Activated CD8-positive, alpha-beta T cell treated with anti-CD3 and anti-CD28 coated beads for 36 hours (primary cell): Measurements from ENCODE around the gene CAPZA1. TPM values are rescaled to one million over a fixed set of nuclear protein-coding genes. Genes with fewer than 3 reads are reported as not detected.

ENCODE experiments used
- ATAC-seq: fragments of 200-7000 bp; cut with Tn5 transposase; one replicate; pipeline ENCODE4 v1.10.0; 2021; ENCODE audit warnings: mild to moderate bottlenecking, moderate library complexity
- CTCF ChIA-PET: fragments of 350-600 bp; sonication (Branson Sonifier 250); formaldehyde crosslinking; loops from one replicate; lab custom pipeline; 2021; ENCODE audit warnings: antibody characterized with exemption; lab: Charles Lee
- POLR2A ChIA-PET: fragments of 350-600 bp; sonication (Branson Sonifier 250); formaldehyde crosslinking; loops from one replicate; lab custom pipeline; 2021; ENCODE audit warnings: antibody characterized with exemption; lab: Charles Lee
- DNase-seq: peaks from one replicate; pipeline ENCODE4 v3.0.0-alpha.2; 2020
- H3K27ac Mint-ChIP-seq: one replicate; pipeline ENCODE4 v1.8.0; 2021; ENCODE audit warnings: mild to moderate bottlenecking, mixed read lengths
- H3K27me3 Mint-ChIP-seq: one replicate; pipeline ENCODE4 v1.8.0; 2021; ENCODE audit warnings: mixed read lengths
- H3K36me3 Mint-ChIP-seq: one replicate; pipeline ENCODE4 v1.8.0; 2021; ENCODE audit warnings: low read depth, mixed read lengths
- H3K4me1 Mint-ChIP-seq: one replicate; pipeline ENCODE4 v1.8.0; 2021; ENCODE audit warnings: low read depth, mixed read lengths
- H3K4me3 Mint-ChIP-seq: one replicate; pipeline ENCODE4 v1.8.0; 2021; ENCODE audit warnings: mild to moderate bottlenecking, moderate library complexity, mixed read lengths
- H3K9me3 Mint-ChIP-seq: one replicate; pipeline ENCODE4 v1.8.0; 2021; ENCODE audit warnings: mixed read lengths
- intact Hi-C: fragments of 100-400 bp; cut with micrococcal nuclease; formaldehyde crosslinking; loops from one replicate; pipeline ENCODE4 v1.10.0; 2022
- total RNA-seq, 2 experiments: library from RNA; stranded (reverse); gene quantifications; one replicate each; pipeline ENCODE4 v1.2.3, GENCODE V29; 2021
- TF ChIP-seq, protein P1 (sequence below): fragments of 200-600 bp; IDR thresholded peaks from one replicate; pipeline ENCODE4 v1.8.0; 2022; ENCODE audit warnings: antibody characterized with exemption, mild to moderate bottlenecking

Gene CAPZA1
- total RNA-seq, 2 experiments from 2014 or later = 220 to 230 TPM

DNA sequence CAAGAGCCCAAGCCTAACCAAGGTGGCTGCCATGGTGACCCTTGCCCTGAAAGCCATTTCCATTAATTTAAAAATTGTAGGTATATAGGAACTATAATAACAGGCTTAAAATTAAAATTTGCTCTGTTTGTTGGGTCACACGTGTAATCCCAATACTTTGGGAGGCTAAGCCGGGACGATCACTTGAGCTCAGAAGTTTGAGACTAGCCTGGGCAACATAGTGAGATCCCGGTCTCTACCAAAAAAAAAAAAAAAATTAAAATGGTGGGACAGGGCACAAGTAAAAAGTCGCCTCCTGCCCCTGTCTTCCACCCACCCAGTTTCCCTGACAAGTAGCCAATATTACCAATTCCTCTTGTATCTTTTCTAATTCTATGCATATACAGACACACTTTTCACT lies 6.6 kb downstream of the CAPZA1 start:
- no peak for DNase-seq
- CTCF ChIA-PET = interaction anchor here (1.0 kb wide), 1 partner anchor 49 kb away, joined by 3 read pairs; no protein-coding TSS in a partner anchor
- POLR2A ChIA-PET = interaction anchor here (0.6 to 1.4 kb wide), 3 partner anchors 17 to 46 kb away, joined by 3 read pairs; no protein-coding TSS in a partner anchor
- Mint-ChIP-seq H3K9me3 (no peaks in the 10 kb centered on the region), H3K4me1 (peaks cover 75% of the 10 kb centered on the region), H3K27ac (peak overlapping the region; percentile 80), H3K36me3 (peaks cover 74% of the 10 kb centered on the region), H3K27me3 (no peaks in the 10 kb centered on the region), H3K4me3 (no peak overlapping the region)
- intact Hi-C loops = no loop called here
- ATAC-seq = no peak
- TF ChIP-seq, protein P1, sequence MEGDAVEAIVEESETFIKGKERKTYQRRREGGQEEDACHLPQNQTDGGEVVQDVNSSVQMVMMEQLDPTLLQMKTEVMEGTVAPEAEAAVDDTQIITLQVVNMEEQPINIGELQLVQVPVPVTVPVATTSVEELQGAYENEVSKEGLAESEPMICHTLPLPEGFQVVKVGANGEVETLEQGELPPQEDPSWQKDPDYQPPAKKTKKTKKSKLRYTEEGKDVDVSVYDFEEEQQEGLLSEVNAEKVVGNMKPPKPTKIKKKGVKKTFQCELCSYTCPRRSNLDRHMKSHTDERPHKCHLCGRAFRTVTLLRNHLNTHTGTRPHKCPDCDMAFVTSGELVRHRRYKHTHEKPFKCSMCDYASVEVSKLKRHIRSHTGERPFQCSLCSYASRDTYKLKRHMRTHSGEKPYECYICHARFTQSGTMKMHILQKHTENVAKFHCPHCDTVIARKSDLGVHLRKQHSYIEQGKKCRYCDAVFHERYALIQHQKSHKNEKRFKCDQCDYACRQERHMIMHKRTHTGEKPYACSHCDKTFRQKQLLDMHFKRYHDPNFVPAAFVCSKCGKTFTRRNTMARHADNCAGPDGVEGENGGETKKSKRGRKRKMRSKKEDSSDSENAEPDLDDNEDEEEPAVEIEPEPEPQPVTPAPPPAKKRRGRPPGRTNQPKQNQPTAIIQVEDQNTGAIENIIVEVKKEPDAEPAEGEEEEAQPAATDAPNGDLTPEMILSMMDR = no peak

DNA sequence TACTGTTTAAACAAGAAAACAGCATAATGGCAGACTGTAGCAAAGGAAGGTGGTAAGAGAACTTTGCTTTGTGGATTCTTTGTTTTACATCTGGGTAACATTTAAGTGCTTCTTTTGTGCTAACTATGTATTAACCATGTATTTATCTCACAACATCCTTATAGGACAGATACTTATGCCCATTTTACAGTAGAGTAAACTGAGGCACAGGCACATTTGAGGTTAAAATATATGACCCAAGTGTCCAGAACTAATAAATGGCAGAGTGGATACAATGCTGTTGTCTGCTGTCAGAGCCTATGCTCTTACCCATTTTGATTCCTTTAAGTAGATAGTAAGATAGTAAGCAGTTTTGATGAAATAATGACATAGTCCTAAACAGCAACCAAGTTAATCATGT lies 7.3 kb downstream of the CAPZA1 start:
- peaks cover 78% of the 10 kb centered on the region for H3K4me1 Mint-ChIP-seq
- H3K36me3 Mint-ChIP-seq = peaks cover 74% of the 10 kb centered on the region
- H3K4me3 Mint-ChIP-seq = no peak overlapping the region
- ChIA-PET CTCF (no interaction called here), POLR2A (no interaction called here)
- H3K27me3 Mint-ChIP-seq = no peaks in the 10 kb centered on the region
- no peaks in the 10 kb centered on the region for H3K9me3 Mint-ChIP-seq
- H3K27ac Mint-ChIP-seq = peak overlapping the region; percentile 37
- DNase-seq (no peak), ATAC-seq (no peak)
- intact Hi-C loops = no loop called here
- TF ChIP-seq, protein P1 = no peak

DNA sequence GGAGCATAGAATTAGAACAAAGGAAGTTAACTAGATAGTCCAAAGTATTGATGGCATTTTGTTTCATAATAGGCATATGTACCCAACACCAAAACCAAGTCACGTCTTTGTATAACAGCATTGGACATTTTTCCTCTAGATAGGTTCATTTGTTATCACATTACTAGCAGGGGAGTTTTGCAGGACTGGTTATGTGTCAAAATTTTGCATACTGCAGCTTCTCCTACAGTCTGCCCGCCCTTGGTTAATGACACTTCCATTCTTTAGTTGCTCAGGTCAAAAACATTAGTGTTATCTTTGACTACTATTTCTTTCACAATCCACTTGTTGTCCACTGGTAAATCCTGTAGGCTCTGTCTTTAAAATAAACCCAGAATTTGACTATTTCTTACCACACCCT lies 8.9 kb downstream of the CAPZA1 start:
- no peak for DNase-seq
- peaks cover 75% of the 10 kb centered on the region for H3K36me3 Mint-ChIP-seq
- CTCF ChIA-PET = no interaction called here

DNA sequence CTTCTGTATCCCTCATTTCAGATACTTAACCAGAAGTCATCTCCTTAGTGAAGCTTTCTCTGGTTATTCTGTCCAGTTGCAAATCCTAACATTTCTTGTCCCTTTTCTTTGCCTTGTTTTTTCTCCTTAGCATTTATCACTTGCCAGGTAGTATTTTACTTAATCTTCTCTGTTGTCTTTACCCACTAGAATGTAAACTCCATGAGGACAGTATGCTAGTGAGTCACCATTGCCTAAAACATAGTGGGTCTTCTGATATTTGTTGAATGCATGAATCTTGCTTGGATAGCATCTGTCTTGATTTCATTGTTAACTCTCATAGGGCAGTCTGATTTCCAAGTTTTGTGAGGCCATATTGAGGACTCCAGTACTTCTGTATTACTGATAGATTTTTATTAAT lies 9.6 kb downstream of the CAPZA1 start:
- DNase-seq (no peak), ATAC-seq (no peak)
- TF ChIP-seq, protein P1 = no peak
- H3K27me3 Mint-ChIP-seq = no peaks in the 10 kb centered on the region
- H3K36me3 Mint-ChIP-seq = peaks cover 74% of the 10 kb centered on the region
- no peak overlapping the region for H3K4me3 Mint-ChIP-seq
- H3K27ac Mint-ChIP-seq = peak overlapping the region; percentile 8
- H3K9me3 Mint-ChIP-seq = no peaks in the 10 kb centered on the region
- H3K4me1 Mint-ChIP-seq = peaks cover 82% of the 10 kb centered on the region
- ChIA-PET POLR2A (interaction anchor here (4.1 kb wide), 1 partner anchor 10 kb away, joined by 14 read pairs; the partner anchor contains the start of genes CAPZA1 and ST7L), CTCF (no interaction called here)
- intact Hi-C loops = no loop called here

More for the DNA sequence above, 8.9 kb downstream of the CAPZA1 start:
- Mint-ChIP-seq H3K9me3 (no peaks in the 10 kb centered on the region), H3K27ac (no peak overlapping the region), H3K4me3 (no peak overlapping the region), H3K4me1 (peaks cover 79% of the 10 kb centered on the region), H3K27me3 (no peaks in the 10 kb centered on the region)
- POLR2A ChIA-PET = interaction anchor here (0.9 to 4.1 kb wide), 3 partner anchors 8 to 46 kb away, joined by 3 to 14 read pairs (median 5); partner anchors contain the start of genes CAPZA1, MOV10 and ST7L
- intact Hi-C loops = no loop called here
- TF ChIP-seq, protein P1 = no peak
- no peak for ATAC-seq

DNA sequence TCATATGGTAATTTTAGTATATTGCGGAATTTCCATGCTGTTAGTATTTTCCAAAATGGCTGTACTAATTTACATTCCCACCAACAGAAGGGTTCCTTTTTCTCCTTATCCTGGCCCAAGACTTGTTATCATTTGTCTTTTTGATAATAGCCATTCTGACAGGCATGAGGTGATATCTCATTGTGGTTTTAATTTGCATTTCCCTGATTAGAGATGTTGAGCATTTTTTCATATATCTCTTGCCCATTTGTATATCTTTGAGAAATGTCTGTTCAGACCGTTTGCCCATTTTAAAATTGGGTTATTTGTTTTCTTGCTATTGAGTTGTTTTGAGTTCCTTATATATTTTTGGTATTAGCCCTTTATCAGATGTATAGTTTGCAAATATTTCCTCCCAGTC lies 14.0 kb downstream of the CAPZA1 start:
- ATAC-seq (no peak), DNase-seq (no peak)
- ChIA-PET CTCF (no interaction called here), POLR2A (interaction anchor here (4.9 kb wide), 1 partner anchor 15 kb away, joined by 29 read pairs; the partner anchor contains the start of genes CAPZA1 and ST7L)
- Mint-ChIP-seq H3K27ac (no peak overlapping the region), H3K36me3 (peaks cover 52% of the 10 kb centered on the region), H3K4me3 (no peak overlapping the region), H3K4me1 (peaks cover 71% of the 10 kb centered on the region), H3K9me3 (no peaks in the 10 kb centered on the region), H3K27me3 (no peaks in the 10 kb centered on the region)
- intact Hi-C loops = no loop called here
- TF ChIP-seq, protein P1 = no peak
